GM19468 (cell line): ENCODE measurements around the gene ADAM17.

Experiments used
- ATAC-seq: cut with Tn5 transposase; IDR thresholded peaks from one replicate; pipeline ENCODE4 v1.9.1; 2021; ENCODE audit warnings: mild to moderate bottlenecking, moderate library complexity, moderate number of reproducible peaks; ENCODE audit not compliant: unreplicated experiment; ENCODE audit errors: extremely low read depth

The ADAM17 gene

DNA sequence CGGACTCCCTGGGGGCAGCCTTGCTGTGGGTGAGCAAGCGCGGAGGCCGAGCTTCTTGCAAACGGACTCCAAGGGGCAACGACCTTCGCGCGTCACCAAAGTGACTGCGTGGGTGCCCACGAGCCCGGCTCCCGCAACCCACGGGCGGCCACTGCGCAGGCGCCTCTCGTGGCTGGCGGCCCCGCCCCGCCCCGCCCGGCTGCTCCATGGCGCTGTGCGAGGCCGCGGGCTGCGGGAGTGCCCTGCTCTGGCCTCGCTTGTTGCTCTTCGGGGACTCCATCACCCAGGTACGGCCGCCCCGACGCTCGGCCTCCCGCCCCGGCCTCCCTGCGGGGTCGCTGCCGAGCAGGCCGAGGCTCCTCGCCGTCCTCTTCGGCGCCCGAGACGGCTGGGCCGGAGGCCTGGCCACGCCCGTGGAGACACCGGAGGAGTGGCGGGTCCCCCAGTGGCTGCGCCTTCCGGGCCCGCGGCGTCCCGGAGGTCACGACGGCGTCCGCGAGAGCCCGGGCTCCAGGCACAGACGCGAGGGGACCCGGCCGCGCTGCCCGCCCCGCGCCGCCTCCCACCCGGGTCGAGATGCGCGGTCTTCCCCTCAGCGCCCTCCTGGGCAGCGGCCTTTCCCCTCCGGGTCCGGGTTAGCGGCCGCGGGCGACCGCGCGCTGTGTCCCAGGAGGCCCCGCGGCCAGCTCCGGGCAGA is 81.1 kb downstream of the ADAM17 start, which contains the start of gene IAH1:
Gene IAH1 (plus strand): TSS at position 191 of the 697 bp plus-strand sequence. CDS start 16 bp downstream, at position 207.
- ATAC-seq: peak; percentile 71

DNA sequence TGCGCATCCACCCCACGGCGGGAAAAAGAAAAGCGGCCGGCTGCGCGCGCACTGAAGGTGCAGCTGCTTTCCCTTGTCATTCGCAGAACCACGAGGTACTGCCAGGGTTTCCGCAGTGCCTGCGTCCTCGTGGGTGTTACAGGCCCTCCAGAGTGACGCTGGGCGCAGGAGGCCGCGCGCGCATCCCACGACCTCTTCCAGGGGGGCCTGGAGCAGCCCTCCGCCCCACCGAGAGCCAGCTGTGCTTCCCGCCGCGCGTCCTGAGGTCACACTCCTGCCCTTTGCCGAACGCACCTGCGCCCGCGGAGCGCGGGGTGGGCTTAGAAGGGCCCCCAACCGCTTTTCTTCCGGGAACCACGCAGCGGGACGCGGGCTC is 81.7 kb downstream of the ADAM17 start:
- ATAC-seq: no peak

DNA sequence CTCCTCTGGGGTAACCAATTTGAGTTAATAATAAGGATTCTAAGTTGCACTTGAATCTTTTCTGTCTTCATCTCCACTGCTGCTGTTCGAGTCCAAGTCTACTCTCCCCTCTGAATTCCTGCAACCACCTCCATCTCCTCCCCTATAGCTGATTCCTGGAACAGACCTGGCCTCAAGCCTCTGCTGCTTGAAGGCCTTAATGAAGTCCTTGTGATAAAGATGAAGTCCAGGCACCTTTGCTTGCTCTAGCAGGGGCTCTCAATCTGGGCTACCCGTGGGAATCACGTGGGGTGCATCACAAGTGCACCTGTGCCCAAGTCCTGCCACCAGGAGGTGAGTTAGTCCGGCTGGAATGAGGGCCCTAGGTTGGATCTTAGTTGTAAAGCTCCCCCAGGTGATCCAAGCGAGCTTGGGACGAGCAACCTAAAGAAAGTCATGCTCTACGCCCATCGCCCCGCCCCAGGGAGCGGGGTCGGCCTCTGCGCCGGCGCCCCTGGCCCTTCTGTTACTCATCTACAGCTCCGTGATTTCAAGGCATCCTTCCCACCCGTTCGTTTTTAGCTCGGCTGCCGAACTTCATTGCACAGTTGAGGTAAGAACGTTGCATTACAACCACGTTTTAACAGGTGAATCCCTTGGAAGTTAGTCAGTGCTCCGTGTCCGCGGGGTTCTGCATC is 82.2 kb downstream of the ADAM17 start:
- ATAC-seq: no peak

DNA sequence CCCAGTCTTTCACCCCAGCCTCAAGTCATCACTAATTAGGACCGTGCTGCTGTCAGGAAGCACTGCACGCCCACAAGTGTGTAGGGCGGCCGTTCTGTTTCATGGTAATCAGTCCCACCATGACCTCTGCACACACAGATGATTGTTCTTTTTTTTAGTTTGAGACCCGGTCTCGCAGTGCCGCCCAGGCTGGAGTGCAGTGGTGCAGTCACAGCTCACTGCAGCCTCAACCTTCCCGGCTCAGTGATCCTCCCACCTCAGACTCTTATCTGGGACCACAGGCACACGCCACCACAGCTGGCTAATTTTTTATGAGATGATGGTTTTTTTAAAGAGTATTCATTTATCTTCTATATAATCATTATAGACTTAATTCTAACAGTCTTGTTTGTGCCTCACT is 83.1 kb downstream of the ADAM17 start:
- no peak for ATAC-seq

DNA sequence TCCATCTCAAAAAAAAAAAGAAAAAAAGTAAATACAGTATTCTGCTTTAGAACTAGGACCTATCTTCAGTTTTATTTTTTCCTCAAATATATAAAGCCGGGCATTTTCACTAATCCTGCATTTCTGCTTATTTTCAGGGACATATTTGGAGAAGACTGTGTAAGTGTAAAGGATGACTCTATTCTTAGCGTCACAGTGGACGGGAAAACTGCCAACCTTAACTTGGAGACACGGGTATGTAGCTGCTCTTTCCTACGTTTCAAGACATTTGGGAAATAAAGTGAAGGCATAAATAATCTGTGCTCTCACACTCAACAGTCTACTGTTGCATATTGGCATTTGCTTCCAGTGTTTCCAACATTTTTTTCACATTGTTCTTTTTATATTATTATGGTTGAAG is 84.4 kb downstream of the ADAM17 start:
- ATAC-seq: no peak

DNA sequence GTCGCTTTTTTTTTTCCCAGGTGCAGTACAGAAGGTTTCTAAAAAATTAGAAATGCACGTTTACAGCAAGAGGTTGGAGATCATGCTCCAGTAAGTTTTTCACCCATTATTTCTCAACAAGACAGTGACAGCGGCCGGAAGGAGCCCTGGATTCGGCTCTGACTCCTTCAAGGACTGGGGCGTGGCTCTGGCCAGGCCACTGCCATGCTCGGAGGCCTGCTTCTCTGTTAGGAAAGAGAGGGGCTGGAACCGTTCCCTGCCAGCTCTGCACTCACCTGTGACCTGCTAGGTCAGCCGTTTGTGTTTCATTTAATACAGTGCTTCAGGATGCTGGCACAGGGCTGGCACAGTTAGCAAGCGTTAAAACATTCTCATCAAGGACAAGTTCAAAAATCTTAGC is 87.9 kb downstream of the ADAM17 start:
- ATAC-seq: no peak

DNA sequence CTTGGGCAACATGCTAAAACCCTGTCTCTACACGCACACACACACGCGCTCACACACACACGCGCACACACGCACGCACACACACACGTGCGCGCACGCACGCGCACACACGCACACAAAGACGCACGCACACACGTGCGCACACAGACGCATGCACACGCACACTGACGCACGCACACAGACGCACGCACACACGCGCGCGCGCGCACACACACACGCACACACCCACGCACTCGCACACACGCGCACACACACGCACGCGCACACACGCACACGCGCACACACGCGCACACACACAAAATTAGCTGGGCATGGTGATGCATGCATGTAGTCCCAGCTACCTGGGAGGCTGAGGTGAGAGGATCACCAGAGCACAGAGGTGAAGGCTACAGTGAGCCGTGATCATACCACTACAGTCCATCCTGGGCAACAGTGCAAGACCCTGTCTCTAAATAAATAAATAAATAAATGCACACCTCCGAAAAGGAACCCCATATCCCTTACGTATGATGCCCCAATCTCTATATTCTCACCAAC is 89.4 kb downstream of the ADAM17 start:
- no peak for ATAC-seq

DNA sequence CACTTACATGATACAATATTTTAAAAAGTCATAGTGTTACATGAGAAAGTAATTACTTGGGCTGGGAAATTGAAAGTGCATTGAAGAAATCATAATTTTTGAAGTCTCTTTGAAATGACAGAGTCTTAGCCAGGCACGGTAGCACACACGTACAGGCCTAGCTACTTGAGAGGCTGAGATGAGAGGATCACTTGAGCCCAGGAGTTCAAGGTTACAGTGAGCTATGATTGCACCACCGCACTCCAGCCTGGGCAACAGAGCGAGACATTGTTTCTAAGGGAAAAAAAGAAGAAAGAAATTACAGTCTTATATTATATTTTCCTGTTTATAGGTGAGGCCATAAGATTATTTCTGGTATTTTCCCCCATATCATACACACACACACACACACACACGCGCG is 90.5 kb downstream of the ADAM17 start:
- no peak for ATAC-seq

DNA sequence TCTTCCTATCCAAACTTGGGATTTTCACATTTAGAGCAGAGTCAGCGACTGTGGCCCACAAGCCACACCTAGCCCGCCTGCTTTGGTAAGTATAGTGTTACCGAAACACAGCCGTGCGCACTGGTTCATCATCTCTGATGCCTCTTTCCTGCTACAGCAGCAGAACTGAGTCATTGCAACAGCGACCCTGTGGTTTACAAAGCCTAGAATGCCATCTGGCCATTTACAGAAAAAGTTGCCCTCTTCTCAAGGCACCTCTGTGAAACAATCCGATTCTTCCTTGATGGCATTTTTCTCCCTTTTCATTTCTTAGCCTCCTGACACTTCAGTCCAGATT is 92.0 kb downstream of the ADAM17 start:
- no peak for ATAC-seq

DNA sequence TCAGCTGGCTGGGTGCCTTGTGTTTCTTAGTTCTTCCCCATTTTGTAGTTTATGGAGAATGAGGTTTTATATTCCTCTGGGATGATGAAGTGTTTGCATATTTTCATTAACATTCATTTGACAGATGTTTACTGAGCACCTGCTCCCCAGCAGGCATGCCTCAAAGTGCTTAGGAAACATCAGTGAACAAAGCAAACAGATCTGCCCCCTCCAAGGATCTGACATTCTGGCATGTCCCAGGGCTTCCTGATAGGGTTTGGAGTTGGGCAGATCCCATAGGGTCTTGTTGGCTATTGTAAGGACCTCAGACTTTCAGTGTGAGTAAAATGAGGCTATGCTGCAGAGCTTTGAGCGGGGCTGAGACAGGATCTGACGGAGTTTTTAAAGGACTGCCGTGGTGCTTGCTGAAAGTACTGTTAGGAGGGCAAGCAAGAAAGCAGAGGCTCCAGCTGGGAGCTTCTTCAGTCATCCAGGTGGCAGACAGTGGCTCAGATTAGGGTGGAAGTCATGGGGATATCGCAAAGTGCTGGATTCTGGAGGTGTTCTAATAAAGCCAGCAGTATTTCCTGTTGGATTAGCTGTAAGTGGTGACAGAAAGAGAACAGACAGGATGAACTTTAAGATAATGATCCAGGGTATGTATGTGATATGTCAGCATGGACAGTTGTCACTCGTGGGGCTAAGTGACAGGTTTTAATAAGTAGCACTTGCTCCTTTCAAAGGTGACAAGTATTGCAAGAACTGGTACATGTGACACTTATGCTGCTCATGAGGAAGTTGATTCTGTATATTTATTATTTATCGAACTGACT is 92.5 kb downstream of the ADAM17 start:
- ATAC-seq: no peak

DNA sequence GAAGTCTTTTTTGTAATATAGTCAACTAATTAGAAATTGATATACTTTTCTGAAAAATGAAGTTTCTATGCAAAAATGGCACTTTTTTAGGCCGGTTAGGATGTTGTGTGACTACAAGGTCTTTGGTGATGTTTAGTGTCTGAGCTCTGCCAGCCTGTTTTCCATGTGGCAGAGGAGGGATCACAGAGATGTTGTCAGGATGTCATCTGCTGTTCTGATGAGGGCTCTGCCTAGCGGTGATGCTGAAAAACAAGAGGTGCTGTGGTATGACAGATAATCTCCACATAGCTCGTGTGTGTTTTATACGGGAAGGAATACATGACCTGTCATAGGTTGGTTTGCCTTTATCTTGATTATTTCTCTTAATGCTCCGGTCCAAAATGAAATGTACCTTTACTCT is 93.3 kb downstream of the ADAM17 start:
- ATAC-seq: no peak

DNA sequence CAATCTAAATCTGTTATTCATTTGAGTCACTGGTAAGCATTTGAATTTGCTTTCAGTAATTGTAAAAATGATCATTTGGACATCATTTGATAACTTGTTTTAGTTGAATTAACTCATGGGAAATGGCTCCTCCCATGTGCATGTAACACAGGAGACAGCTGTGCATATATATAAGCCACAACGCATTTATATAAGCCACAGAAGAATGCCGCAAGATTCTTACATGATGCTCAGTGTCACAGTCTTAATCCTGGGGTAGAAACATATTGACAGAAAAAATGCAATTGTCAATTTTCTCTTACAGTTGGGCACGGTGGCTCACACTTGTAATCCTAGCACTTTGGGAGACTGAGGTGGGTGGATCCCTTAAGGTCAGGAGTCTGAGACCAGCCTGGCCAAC is 94.6 kb downstream of the ADAM17 start:
- ATAC-seq: no peak

DNA sequence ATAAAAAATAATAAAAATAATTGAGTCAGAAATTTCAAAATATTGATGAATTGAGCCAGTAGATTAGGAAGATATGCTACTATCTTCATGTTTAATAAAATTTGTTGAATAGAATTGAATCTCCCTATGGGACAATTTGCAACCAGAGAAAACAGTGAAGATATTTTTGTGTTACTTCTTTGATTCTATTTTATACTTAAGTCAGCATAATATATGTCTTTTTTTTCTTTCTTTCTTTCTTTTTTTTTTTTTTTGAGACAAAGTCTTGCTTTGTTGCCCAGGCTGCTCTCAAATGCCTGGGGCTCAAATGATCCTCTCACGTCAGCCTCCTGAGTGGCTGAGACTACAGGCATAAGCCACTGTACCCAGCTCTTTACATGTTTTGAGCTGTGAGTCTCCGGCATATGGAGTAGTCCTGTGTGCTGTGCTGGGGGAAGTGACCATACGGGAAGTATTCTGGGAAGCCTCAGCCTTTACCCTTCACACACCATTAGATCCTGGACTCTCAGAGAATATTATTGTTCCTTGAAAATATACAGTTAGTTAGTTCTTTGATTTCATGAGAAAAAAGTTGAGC is 95.1 kb downstream of the ADAM17 start:
- no peak for ATAC-seq

DNA sequence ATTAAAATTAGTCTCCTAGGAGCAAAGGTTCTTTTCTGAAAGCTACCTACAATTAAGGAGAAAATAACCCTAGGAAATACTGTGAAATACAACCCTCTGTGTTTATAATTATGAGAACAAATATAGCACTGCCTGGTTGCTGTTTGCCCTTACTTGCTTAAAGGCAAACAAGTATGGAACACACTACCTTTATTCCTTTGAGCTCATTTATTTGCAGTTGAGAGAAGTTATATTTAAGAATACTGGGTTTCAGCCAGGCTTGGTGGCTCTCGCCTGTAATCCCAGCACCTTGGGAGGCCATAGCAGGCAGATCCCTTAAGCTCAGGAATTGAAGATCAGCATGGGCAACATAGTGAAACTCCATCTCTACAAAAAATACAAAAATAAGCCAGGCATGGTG is 104.4 kb downstream of the ADAM17 start:
- no peak for ATAC-seq

DNA sequence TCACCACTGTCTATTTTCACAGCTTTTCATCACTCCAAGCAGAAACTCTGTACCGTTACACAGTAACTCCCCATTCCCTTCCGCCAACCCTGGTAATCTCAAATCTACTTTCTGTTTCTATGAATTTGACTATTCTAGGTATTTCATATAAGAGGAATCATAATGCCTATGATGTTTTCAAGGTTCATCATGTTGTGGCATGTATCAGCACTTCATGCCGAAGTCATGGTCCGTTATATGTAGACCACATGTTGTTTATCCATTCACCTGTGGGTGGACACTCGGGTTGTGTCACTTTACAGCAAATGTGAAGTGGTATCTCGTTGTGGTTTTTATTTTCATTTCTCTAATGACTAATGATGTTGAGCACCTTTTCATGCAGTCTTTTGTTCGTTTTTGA is 110.5 kb downstream of the ADAM17 start:
- ATAC-seq: no peak

DNA sequence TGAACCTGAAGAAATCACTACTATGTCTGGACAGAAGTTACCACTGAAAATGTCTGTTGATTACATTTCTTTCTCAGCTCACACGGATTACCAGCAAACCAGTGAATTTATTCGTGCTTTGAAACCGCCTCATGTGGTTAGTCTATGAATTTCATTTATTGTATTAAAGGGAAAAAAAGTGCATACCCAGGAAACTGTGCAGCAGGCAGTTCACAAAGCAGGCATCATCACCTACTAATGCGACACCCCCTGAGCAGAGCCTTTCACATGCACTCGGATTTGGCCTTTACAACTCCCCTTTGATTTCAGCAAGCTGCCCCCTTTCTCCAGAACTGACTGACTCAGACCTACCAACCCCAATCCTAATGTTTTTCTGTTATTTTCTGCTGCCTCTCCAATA is 112.1 kb downstream of the ADAM17 start:
- ATAC-seq: no peak

DNA sequence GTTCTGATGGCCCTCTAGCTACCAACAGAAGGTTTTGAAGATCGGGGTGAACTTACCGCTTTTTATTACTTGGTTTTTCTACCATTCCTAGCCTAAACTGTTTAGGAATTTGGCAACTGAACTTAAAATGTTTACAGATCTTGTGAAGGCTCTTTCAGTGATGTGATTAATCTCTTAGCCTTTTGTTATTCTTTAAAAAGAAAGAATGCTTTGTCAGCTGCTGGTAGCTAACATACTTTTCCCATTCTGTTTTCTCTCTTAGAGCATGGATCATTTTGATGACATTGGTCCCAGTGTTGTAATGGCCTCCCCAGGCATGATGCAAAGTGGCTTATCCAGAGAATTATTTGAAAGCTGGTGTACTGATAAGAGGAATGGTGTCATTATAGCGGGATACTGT is 114.1 kb downstream of the ADAM17 start:
- ATAC-seq: no peak

DNA sequence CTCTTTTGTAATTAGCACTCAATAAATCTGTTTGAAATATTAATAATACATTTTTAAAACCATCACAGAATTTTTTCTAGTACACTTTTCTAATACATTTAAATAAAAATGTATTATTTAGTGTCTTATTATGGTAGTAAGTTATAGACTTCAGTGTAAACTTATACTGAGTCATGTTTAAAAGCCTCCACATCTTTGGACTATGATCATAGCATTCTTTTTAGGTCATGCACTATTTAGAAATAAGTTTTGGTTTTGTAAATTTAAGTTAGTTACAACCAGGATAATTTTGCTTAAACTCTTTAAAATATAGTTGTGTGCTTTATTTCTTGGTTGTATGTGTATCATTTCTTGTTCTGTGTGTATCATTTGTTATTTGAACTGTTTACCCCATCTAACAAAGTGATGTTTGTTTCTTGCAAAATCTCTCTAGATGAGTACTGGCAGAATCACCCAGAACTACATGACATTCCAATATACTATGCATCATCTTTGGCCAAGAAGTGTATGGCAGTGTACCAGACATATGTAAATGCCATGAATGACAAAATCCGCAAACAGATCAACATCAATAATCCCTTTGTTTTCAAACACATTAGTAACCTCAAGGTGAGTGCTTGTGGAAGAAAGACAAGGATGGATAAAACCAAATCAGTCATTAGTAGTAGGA is 115.4 kb downstream of the ADAM17 start:
- no peak for ATAC-seq

DNA sequence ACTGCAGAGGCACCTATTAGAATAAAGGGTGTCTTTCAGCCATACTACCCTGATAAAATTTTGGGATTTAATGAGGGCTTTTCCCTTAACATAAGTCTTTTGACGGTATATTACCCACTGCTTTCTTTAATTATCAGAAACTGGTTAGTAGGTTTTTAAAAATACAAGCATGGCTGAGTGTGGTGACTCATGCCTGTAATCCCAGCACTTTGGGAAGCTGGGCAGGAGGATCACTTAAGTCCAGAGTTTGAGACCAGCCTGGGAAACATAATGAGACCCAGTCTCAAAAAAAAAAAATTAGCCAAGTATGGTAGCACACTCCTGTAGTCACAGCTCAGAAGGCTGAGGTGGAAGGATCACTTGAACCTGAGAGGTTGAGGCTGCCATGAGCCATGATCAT is 116.1 kb downstream of the ADAM17 start:
- ATAC-seq: no peak
